Liver (tissue), 9 donors: ENCODE data around the gene STK39. TPM values are rescaled to one million over a fixed set of nuclear protein-coding genes. Genes with fewer than 3 reads are reported as not detected.

Source experiments
- DNase-seq: peaks from one replicate; pipeline ENCODE4 v3.0.0-alpha.2; 2017; ENCODE audit warnings: low spot score
- H3K27ac ChIP-seq, 2 donors: one replicate each; pipeline ENCODE4 v1.7.0; 2013; ENCODE audit warnings: inconsistent platforms in 2 of 2, low read length in 2 of 2, control low read depth in 1 of 2, low read depth in 1 of 2, mild to moderate bottlenecking in 1 of 2
- H3K27me3 ChIP-seq, 4 donors: one replicate each; pipeline versions ENCODE4 v1.6.1 to v1.7.0; 2013; ENCODE audit warnings: low read length in 3 of 4, inconsistent platforms in 1 of 4, mild to moderate bottlenecking in 1 of 4, moderate library complexity in 1 of 4; ENCODE audit not compliant: control insufficient read depth in 4 of 4, insufficient read depth in 4 of 4
- H3K36me3 ChIP-seq, 4 donors: one replicate each; pipeline versions ENCODE4 v1.6.1 to v1.7.0; 2013; ENCODE audit warnings: low read length in 3 of 4, mild to moderate bottlenecking in 3 of 4, low read depth in 1 of 4, moderate library complexity in 1 of 4; ENCODE audit not compliant: control insufficient read depth in 4 of 4, insufficient read depth in 3 of 4
- H3K4me1 ChIP-seq, 4 donors: one replicate each; pipeline versions ENCODE4 v1.6.1 to v1.7.0; 2013; ENCODE audit warnings: low read length in 3 of 4, mild to moderate bottlenecking in 3 of 4, moderate library complexity in 1 of 4; ENCODE audit not compliant: control insufficient read depth in 4 of 4, insufficient read depth in 4 of 4
- H3K4me3 ChIP-seq, 3 donors: one replicate each; pipeline versions ENCODE4 v1.6.1 to v1.7.0; 2013; ENCODE audit warnings: low read length in 3 of 3, control low read depth in 1 of 3, low read depth in 1 of 3, mild to moderate bottlenecking in 1 of 3
- H3K9ac ChIP-seq, 2 donors: one replicate each; pipeline ENCODE4 v1.7.0; 2013; ENCODE audit warnings: low read length in 2 of 2, mild to moderate bottlenecking in 2 of 2, moderate library complexity in 2 of 2, control low read depth in 1 of 2, low read depth in 1 of 2
- H3K9me3 ChIP-seq, 4 donors: one replicate each; pipeline versions ENCODE4 v1.6.1 to v1.7.0; 2013; ENCODE audit warnings: low read length in 3 of 4; ENCODE audit not compliant: control insufficient read depth in 4 of 4
- EGR1 ChIP-seq, 2 donors: IDR thresholded peaks; 2 replicates each; pipeline ENCODE4 v1.6.1; 2016 to 2018; ENCODE audit warnings: antibody characterized with exemption in 2 of 2, low read depth in 2 of 2
- FOXA1 ChIP-seq: IDR thresholded peaks from 2 replicates; pipeline ENCODE4 v1.6.1; 2016; ENCODE audit warnings: antibody characterized with exemption
- FOXA2 ChIP-seq: IDR thresholded peaks from 2 replicates; pipeline ENCODE4 v1.6.1; 2016; ENCODE audit warnings: antibody characterized with exemption
- GABPA ChIP-seq, 2 donors: IDR thresholded peaks in 1 of 2; conservative IDR thresholded peaks in 1 of 2; 2 replicates each; pipeline ENCODE4 v1.6.1; 2016; ENCODE audit warnings: antibody characterized with exemption in 2 of 2, mild to moderate bottlenecking in 1 of 2, moderate library complexity in 1 of 2
- HNF4A ChIP-seq, 2 donors: conservative IDR thresholded peaks; 2 replicates each; pipeline ENCODE4 v1.6.1; 2016; ENCODE audit warnings: antibody characterized with exemption in 2 of 2, mild to moderate bottlenecking in 2 of 2
- HNF4G ChIP-seq: IDR thresholded peaks from 2 replicates; pipeline ENCODE4 v1.6.1; 2016; ENCODE audit warnings: antibody characterized with exemption
- JUND ChIP-seq, 2 donors: IDR thresholded peaks; 2 replicates each; pipeline ENCODE4 v1.6.1; 2016; ENCODE audit warnings: antibody characterized with exemption in 2 of 2
- NR2F2 ChIP-seq: IDR thresholded peaks from 2 replicates; pipeline ENCODE4 v1.6.1; 2016; ENCODE audit warnings: antibody characterized with exemption
- RAD21 ChIP-seq, 2 donors: IDR thresholded peaks; 2 replicates each; pipeline ENCODE4 v1.6.1; 2016; ENCODE audit warnings: antibody characterized with exemption in 2 of 2, mild to moderate bottlenecking in 2 of 2
- RXRA ChIP-seq, 2 donors: IDR thresholded peaks; 2 replicates each; pipeline ENCODE4 v1.6.1; 2017 to 2018; ENCODE audit warnings: antibody characterized with exemption in 2 of 2, mild to moderate bottlenecking in 1 of 2
- SP1 ChIP-seq: IDR thresholded peaks from 2 replicates; pipeline ENCODE4 v1.6.1; 2018; ENCODE audit warnings: antibody characterized with exemption, mild to moderate bottlenecking
- TAF1 ChIP-seq: conservative IDR thresholded peaks from 2 replicates; pipeline ENCODE4 v1.6.1; 2016; ENCODE audit warnings: antibody characterized with exemption, mild to moderate bottlenecking
- YY1 ChIP-seq: IDR thresholded peaks from 2 replicates; pipeline ENCODE4 v1.6.1; 2016; ENCODE audit warnings: antibody characterized with exemption, mild to moderate bottlenecking
- WGBS: extraction: QIAGEN DNeasy Blood & Tissue Kit; methylation state at CpG from one replicate; pipeline ENCODE4 v1.1.7; 2013; 5-methylcytosine and 5-hydroxymethylcytosine counted together
- polyA plus RNA-seq, 2 donors: library from polyadenylated mRNA; stranded (reverse) in 1 of 2; unstranded in 1 of 2; fragments of 200-250 nt in 1 of 2; fragments of >200 nt in 1 of 2; fragmentation: Nextera tagmentation in 1 of 2; extraction: Ambion mirVana in 1 of 2; gene quantifications; one replicate each; pipeline versions ENCODE4 v1.2.1 to v1.2.3, GENCODE V29; 2013 to 2015
- total RNA-seq, 2 donors: library from RNA; depleted of rRNA; stranded (reverse); fragments of >200 nt; gene quantifications; one replicate each; pipeline ENCODE4 v1.2.3, GENCODE V29; 2014
- TF ChIP-seq, protein P1 (sequence below): IDR thresholded peaks from 2 replicates; pipeline ENCODE4 v1.6.1; 2016; ENCODE audit warnings: antibody characterized with exemption
- TF ChIP-seq, protein P2 (sequence below): IDR thresholded peaks from 2 replicates; pipeline ENCODE4 v1.6.1; 2016; ENCODE audit warnings: antibody characterized with exemption
- TF ChIP-seq, protein P3 (sequence below): IDR thresholded peaks from 2 replicates; pipeline ENCODE4 v1.6.1; 2016; ENCODE audit warnings: antibody characterized with exemption
- TF ChIP-seq, protein P4 (sequence below): IDR thresholded peaks from 2 replicates; pipeline ENCODE4 v1.6.1; 2016; ENCODE audit warnings: antibody characterized with exemption, mild to moderate bottlenecking
- donor health status: healthy.
- donor health status: healthy.
- donor health status: healthy.
- donor health status: healthy.
- donor health status: healthy.

Gene STK39
- total and polyA plus RNA-seq, 4 donors, result 0.29 to 1.8 (median 0.73) TPM

DNA sequence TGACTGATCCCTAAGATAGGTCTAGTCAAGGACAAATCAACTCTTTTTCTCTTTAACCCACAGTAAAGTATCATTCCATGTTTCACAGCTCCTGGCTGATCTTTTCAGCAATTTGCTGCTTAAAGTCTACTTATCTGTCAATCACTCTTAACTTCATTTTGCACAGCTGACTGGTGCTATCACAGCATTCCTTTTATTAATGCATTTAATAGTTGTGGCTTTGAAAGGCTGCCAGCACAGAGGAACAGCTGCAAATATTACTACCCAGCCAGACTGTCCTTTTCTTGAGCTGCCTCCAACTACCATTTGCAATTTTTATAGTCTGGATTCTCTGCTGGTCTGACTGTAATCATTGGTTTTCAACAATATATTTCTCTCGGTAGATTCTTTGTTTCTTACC is 303.5 kb downstream of the STK39 start (continued):
- TF ChIP-seq, protein P1, sequence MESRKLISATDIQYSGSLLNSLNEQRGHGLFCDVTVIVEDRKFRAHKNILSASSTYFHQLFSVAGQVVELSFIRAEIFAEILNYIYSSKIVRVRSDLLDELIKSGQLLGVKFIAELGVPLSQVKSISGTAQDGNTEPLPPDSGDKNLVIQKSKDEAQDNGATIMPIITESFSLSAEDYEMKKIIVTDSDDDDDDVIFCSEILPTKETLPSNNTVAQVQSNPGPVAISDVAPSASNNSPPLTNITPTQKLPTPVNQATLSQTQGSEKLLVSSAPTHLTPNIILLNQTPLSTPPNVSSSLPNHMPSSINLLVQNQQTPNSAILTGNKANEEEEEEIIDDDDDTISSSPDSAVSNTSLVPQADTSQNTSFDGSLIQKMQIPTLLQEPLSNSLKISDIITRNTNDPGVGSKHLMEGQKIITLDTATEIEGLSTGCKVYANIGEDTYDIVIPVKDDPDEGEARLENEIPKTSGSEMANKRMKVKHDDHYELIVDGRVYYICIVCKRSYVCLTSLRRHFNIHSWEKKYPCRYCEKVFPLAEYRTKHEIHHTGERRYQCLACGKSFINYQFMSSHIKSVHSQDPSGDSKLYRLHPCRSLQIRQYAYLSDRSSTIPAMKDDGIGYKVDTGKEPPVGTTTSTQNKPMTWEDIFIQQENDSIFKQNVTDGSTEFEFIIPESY, result no peak
- no peak for TF ChIP-seq FOXA1
- no peak for TF ChIP-seq HNF4G
- TF ChIP-seq, protein P2, sequence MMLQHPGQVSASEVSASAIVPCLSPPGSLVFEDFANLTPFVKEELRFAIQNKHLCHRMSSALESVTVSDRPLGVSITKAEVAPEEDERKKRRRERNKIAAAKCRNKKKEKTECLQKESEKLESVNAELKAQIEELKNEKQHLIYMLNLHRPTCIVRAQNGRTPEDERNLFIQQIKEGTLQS, result no peak
- no peak for TF ChIP-seq JUND (IDR thresholded peaks at IDR 0.05)
- no peak for TF ChIP-seq YY1
- TF ChIP-seq GABPA (IDR thresholded peaks at IDR 0.05 in 1 of 2, conservative IDR thresholded peaks at IDR 0.05 in 1 of 2), result no peak
- no peak for TF ChIP-seq RAD21 (IDR thresholded peaks at IDR 0.05)
- TF ChIP-seq SP1, result no peak

DNA sequence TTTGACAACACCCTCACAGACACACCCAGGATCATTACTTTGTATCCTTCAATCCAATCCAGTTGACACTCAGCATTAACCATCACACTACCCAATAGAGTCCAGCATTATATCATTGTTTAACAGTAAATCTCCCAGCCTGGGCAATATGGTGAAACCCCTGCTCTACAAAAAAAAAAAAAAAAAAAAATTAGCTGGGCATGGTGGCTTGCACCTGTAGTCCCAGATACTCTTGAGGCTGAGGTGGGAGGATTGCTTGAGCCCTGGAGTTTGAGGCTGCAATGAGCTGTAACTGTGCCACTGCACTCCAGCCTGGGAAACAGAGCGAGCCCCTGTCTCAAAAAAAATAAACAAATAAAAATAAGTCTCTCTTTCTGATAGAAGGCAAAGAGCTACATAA is 304.0 kb downstream of the STK39 start:
- H3K9ac ChIP-seq, result no peak overlapping the region
- WGBS, result 93% methylated on average over 1 of the region's 1 CpG
- H3K27ac ChIP-seq, result no peak overlapping the region
- no peaks in the 10 kb centered on the region for H3K4me1 ChIP-seq
- H3K4me3 ChIP-seq, result no peak overlapping the region
- H3K27me3 ChIP-seq, result peaks cover 0 to 2% (median 0%) of the 10 kb centered on the region in 4 donors
- TF ChIP-seq JUND (IDR thresholded peaks at IDR 0.05) (no peak), FOXA1 (no peak), FOXA2 (no peak), GABPA (IDR thresholded peaks at IDR 0.05 in 1 of 2, conservative IDR thresholded peaks at IDR 0.05 in 1 of 2) (no peak), EGR1 (IDR thresholded peaks at IDR 0.05; ENCODE audit: low read depth in 2 of 2) (no peak), SP1 (no peak), YY1 (no peak), HNF4A (conservative IDR thresholded peaks at IDR 0.05) (no peak), RAD21 (IDR thresholded peaks at IDR 0.05) (no peak), HNF4G (no peak), NR2F2 (no peak), RXRA (IDR thresholded peaks at IDR 0.05) (no peak), TAF1 (no peak)
- TF ChIP-seq, protein P2, result no peak
- TF ChIP-seq, protein P1, result no peak
- TF ChIP-seq, protein P3, sequence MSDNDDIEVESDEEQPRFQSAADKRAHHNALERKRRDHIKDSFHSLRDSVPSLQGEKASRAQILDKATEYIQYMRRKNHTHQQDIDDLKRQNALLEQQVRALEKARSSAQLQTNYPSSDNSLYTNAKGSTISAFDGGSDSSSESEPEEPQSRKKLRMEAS, result no peak
- TF ChIP-seq, protein P4, sequence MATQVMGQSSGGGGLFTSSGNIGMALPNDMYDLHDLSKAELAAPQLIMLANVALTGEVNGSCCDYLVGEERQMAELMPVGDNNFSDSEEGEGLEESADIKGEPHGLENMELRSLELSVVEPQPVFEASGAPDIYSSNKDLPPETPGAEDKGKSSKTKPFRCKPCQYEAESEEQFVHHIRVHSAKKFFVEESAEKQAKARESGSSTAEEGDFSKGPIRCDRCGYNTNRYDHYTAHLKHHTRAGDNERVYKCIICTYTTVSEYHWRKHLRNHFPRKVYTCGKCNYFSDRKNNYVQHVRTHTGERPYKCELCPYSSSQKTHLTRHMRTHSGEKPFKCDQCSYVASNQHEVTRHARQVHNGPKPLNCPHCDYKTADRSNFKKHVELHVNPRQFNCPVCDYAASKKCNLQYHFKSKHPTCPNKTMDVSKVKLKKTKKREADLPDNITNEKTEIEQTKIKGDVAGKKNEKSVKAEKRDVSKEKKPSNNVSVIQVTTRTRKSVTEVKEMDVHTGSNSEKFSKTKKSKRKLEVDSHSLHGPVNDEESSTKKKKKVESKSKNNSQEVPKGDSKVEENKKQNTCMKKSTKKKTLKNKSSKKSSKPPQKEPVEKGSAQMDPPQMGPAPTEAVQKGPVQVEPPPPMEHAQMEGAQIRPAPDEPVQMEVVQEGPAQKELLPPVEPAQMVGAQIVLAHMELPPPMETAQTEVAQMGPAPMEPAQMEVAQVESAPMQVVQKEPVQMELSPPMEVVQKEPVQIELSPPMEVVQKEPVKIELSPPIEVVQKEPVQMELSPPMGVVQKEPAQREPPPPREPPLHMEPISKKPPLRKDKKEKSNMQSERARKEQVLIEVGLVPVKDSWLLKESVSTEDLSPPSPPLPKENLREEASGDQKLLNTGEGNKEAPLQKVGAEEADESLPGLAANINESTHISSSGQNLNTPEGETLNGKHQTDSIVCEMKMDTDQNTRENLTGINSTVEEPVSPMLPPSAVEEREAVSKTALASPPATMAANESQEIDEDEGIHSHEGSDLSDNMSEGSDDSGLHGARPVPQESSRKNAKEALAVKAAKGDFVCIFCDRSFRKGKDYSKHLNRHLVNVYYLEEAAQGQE, result no peak
- no peak for DNase-seq
- no peaks in the 10 kb centered on the region for H3K9me3 ChIP-seq
- no peaks in the 10 kb centered on the region for H3K36me3 ChIP-seq
